Hepatocyte (in vitro differentiated cells): ENCODE measurements around the gene MCAT.

Source experiments
- EZH2phosphoT487 ChIP-seq: fragments of 200-600 bp; sonication (generic); IDR thresholded peaks from one replicate; pipeline ENCODE4 v1.6.1; 2018; ENCODE audit warnings: antibody characterized with exemption, mild to moderate bottlenecking, low read depth, moderate library complexity; ENCODE audit not compliant: unreplicated experiment, severe bottlenecking
- TF ChIP-seq, protein P1 (sequence below): fragments of 200-600 bp; sonication (generic); IDR thresholded peaks from 2 replicates; pipeline ENCODE4 v1.5.1; 2016; ENCODE audit warnings: antibody characterized with exemption, mild to moderate bottlenecking; ENCODE audit not compliant: poor library complexity

DNA sequence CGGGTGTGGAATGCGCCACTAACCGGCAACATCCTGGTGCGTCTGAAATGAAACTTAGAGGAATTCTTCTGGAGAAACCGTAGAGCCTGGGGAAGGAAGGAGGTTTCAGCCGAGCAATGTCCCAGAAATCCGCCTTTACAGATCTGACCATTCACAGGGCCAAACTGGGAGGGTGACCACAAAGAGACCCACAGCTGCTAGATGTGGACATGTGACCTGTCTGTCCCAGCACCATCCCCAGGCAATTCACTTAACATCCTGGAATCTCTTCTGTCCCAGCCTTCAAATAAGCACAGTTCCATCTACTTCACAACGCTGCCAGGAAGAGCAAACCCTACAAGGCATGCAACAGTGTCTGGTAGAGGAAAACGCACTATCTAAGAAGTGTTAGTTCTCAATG is 9.8 kb downstream of the MCAT start:
- TF ChIP-seq, protein P1, sequence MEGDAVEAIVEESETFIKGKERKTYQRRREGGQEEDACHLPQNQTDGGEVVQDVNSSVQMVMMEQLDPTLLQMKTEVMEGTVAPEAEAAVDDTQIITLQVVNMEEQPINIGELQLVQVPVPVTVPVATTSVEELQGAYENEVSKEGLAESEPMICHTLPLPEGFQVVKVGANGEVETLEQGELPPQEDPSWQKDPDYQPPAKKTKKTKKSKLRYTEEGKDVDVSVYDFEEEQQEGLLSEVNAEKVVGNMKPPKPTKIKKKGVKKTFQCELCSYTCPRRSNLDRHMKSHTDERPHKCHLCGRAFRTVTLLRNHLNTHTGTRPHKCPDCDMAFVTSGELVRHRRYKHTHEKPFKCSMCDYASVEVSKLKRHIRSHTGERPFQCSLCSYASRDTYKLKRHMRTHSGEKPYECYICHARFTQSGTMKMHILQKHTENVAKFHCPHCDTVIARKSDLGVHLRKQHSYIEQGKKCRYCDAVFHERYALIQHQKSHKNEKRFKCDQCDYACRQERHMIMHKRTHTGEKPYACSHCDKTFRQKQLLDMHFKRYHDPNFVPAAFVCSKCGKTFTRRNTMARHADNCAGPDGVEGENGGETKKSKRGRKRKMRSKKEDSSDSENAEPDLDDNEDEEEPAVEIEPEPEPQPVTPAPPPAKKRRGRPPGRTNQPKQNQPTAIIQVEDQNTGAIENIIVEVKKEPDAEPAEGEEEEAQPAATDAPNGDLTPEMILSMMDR, result no peak
- no peak for TF ChIP-seq EZH2phosphoT487
